ENCODE measurements around the gene CUX1. TPM values are rescaled to one million over a fixed set of nuclear protein-coding genes. Genes with fewer than 3 reads are reported as not detected.

CUX1 gene
- total RNA-seq, 4 donors from 2014 or later: 64.1 to 142 (median 111) TPM

- no peaks in the 10 kb centered on the region for H3K4me1 ChIP-seq
- DNase-seq: no peak
- no peaks in the 10 kb centered on the region for H3K36me3 ChIP-seq
- no peak overlapping the region for H3K27ac ChIP-seq
- TF ChIP-seq CTCF (IDR thresholded peaks at IDR 0.05) (no peak), POLR2A (IDR thresholded peaks at IDR 0.05) (no peak)
- H3K27me3 ChIP-seq: no peaks in the 10 kb centered on the region
- H3K9me3 ChIP-seq: no peaks in the 10 kb centered on the region
- no peak overlapping the region for H3K4me3 ChIP-seq
Observed at GRCh38 chr7:101964680-101965452, 147.4 kb downstream of the CUX1 start.

- H3K27me3 ChIP-seq: no peaks in the 10 kb centered on the region
- H3K4me1 ChIP-seq: no peaks in the 10 kb centered on the region
- no peaks in the 10 kb centered on the region for H3K9me3 ChIP-seq
- no peak overlapping the region for H3K27ac ChIP-seq
- TF ChIP-seq POLR2A (IDR thresholded peaks at IDR 0.05) (no peak), CTCF (IDR thresholded peaks at IDR 0.05) (no peak)
- no peaks in the 10 kb centered on the region for H3K36me3 ChIP-seq
- no peak overlapping the region for H3K4me3 ChIP-seq
- DNase-seq: no peak
Observed at GRCh38 chr7:101968720-101969466, 151.5 kb downstream of the CUX1 start.

GRCh38 chr7:101969997-101970585 is 152.7 kb downstream of the CUX1 start:
- Histone ChIP-seq H3K36me3 (no peaks in the 10 kb centered on the region), H3K27ac (no peak overlapping the region), H3K4me1 (no peaks in the 10 kb centered on the region), H3K9me3 (no peaks in the 10 kb centered on the region), H3K27me3 (no peaks in the 10 kb centered on the region), H3K4me3 (no peak overlapping the region)
- TF ChIP-seq CTCF (IDR thresholded peaks at IDR 0.05) (no peak), POLR2A (IDR thresholded peaks at IDR 0.05) (no peak)
- DNase-seq: no peak

- H3K4me1 ChIP-seq: no peaks in the 10 kb centered on the region
- H3K9me3 ChIP-seq: no peaks in the 10 kb centered on the region
- H3K36me3 ChIP-seq: no peaks in the 10 kb centered on the region
- no peak overlapping the region for H3K27ac ChIP-seq
- H3K27me3 ChIP-seq: no peaks in the 10 kb centered on the region
- no peak overlapping the region for H3K4me3 ChIP-seq
- TF ChIP-seq POLR2A (IDR thresholded peaks at IDR 0.05) (no peak), CTCF (IDR thresholded peaks at IDR 0.05) (no peak)
- DNase-seq: no peak
Observed at GRCh38 chr7:101970801-101971200, 153.4 kb downstream of the CUX1 start.

GRCh38 chr7:101971457-101971856 is 154.0 kb downstream of the CUX1 start:
- TF ChIP-seq POLR2A (IDR thresholded peaks at IDR 0.05) (no peak), CTCF (IDR thresholded peaks at IDR 0.05) (no peak)
- Histone ChIP-seq H3K27me3 (no peaks in the 10 kb centered on the region), H3K4me3 (no peak overlapping the region), H3K27ac (no peak overlapping the region), H3K4me1 (no peaks in the 10 kb centered on the region), H3K36me3 (no peaks in the 10 kb centered on the region), H3K9me3 (no peaks in the 10 kb centered on the region)
- DNase-seq: no peak
